SH-SY5Y (cell line): ENCODE results near the gene PRKCB.

Experiments used
- GATA2 ChIP-seq: IDR thresholded peaks from 2 replicates; pipeline ENCODE4 v1.6.1; 2011; ENCODE audit warnings: mild to moderate bottlenecking, low read depth, low read length
- GATA3 ChIP-seq: IDR thresholded peaks from 2 replicates; pipeline ENCODE4 v1.6.1; 2011; ENCODE audit warnings: low read depth, mild to moderate bottlenecking, low read length, moderate library complexity

- TF ChIP-seq GATA3 (no peak), GATA2 (no peak)
These were observed 354.2 kb downstream of the PRKCB start for GRCh38 chr16:24189941-24190340.
